AG09319 (cell line): ENCODE data around the gene FCRLB.
A peak's percentile ranks its signal among the peaks of the same experiment; 100 is the strongest.
"Not testable (repeated sequence)": the region's sequence is repeated elsewhere in the genome, so short reads cannot be mapped to it uniquely, and the experiment has no call there.

Experiments used
- DNase-seq: peaks from one replicate; pipeline ENCODE4 v3.0.0-alpha.2; 2010; ENCODE audit warnings: low read depth; ENCODE audit errors: extremely low read depth
- TF ChIP-seq, protein P1 (sequence below): IDR thresholded peaks from 2 replicates; pipeline ENCODE4 v1.5.1; 2011; ENCODE audit warnings: low read depth, mild to moderate bottlenecking, inconsistent platforms, low read length, moderate library complexity

Gene FCRLB

DNA sequence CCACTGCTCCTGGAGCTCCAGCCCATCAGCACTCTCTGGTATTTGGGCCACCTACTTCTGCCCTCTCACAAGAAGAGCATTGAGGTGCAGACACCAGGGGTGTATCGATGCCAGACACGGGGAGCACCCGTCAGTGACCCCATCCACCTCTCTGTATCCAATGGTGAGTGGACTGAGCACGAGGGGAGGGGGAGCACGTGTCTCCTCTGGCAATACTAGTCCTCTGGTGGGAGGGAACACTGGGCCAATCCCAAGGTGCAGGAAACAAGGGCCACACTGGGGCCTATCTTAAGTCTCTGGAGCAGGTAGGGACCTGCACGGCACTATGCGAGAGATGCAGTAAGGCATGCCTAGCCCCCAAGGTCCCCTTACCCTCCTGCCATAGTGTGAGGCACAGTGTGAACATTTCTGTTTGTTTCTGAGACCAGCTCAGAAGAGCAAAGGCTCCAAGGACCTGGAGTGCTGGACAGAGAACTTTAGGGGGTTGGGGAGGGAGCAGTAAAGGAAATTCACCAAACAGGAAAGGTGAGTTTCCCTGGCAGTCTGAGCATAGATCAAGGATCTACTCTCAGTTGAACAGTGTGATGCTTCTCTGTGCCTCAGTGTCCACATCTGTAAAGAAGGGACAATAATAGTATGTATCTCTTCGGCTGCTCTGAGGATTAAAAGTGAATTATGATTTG lies 2.3 kb downstream of the FCRLB start:
- TF ChIP-seq, protein P1, sequence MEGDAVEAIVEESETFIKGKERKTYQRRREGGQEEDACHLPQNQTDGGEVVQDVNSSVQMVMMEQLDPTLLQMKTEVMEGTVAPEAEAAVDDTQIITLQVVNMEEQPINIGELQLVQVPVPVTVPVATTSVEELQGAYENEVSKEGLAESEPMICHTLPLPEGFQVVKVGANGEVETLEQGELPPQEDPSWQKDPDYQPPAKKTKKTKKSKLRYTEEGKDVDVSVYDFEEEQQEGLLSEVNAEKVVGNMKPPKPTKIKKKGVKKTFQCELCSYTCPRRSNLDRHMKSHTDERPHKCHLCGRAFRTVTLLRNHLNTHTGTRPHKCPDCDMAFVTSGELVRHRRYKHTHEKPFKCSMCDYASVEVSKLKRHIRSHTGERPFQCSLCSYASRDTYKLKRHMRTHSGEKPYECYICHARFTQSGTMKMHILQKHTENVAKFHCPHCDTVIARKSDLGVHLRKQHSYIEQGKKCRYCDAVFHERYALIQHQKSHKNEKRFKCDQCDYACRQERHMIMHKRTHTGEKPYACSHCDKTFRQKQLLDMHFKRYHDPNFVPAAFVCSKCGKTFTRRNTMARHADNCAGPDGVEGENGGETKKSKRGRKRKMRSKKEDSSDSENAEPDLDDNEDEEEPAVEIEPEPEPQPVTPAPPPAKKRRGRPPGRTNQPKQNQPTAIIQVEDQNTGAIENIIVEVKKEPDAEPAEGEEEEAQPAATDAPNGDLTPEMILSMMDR, result no peak
- DNase-seq, result no peak

DNA sequence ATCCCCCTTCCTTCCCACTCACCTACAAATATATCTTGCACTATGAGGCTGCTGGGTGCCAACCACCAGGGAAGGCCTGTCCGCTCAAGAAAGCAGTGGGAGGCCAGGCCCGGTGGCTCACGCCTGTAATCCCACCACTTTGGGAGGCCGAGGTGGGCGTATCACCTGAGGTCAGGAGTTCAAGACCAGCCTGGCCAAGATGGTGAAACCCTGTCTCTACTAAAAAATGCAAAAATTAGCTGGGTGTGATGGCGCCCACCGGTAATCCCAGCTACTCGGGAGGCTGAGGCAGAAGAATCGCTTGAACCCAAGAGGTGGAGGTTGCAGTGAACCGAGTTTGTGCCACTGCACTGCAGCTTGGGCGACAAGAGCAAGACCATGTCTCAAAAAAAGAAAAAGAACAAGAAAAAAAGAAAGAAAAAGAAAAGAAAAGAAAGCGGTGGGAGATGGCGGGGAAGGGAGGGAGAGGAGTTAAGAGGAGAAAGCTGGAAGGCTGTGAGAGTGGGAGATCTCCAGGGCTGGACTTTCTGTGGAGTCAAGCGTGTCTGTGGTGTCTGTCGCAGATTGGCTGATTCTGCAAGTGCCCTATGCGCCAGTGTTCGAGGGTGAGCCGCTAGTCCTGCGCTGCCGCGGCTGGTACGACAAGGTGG lies 4.0 kb downstream of the FCRLB start:
- not testable (repeated sequence) for DNase-seq

DNA sequence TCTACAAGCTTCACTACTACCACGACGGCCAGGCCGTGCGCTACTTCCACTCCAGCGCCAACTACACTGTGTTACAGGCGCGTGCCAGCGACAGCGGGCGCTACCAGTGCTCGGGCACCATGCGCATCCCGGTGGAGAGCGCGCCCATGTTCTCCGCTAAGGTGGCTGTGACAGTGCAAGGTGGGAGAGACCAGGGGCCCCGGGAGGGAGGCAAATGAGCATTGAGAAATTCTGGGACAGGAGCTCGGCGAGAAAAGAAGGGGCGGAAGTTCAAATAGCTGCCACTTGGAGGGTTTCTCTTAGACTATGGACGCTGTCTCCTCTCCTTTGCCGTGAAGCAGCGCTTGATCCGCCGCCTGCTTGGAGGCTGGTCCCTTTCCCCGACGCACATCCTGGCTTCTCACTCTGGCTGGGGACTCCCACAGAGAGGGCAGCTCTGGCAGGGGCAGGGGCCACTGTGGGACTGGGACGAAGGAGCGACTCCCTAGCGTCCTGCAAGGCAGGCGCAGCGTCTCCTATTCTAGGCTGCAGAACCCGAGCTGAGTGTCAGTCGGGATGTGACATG lies 4.6 kb downstream of the FCRLB start:
- DNase-seq, result no peak
- TF ChIP-seq, protein P1, result peak; percentile 42

DNA sequence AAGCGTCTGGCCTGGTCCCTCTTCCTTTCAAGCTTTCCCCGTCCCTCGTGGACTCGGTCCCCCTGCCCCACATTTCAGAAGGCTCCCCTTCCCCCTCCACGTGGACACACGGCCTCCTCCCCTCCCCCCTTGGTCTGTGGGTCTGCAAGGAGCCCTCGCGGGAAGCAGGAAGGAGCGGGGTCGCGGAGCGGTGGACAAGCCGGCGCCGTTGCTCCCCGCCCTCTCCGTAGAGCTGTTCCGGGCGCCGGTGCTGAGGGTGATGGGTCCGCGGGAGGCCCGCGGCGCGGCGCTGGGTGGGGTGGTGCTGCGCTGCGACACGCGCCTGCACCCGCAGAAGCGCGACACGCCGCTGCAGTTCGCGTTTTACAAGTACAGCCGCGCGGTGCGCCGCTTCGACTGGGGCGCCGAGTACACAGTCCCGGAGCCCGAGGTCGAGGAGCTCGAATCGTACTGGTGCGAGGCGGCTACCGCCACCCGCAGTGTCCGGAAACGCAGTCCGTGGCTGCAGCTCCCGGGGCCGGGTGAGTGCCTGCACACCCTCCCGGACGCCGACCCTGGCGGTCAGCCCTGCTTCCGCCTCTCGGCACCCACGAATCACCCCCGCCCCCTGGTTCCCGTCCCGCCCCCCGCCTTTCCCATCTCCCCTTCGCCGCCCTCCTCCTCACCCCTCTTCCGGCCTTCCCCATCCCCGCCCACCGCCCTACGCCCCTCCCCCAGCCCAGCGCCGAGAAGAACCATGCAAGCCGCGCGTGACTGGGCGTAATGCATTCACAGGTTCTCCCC lies 5.3 kb downstream of the FCRLB start:
- peak; percentile 63 for DNase-seq
- TF ChIP-seq, protein P1, result no peak

DNA sequence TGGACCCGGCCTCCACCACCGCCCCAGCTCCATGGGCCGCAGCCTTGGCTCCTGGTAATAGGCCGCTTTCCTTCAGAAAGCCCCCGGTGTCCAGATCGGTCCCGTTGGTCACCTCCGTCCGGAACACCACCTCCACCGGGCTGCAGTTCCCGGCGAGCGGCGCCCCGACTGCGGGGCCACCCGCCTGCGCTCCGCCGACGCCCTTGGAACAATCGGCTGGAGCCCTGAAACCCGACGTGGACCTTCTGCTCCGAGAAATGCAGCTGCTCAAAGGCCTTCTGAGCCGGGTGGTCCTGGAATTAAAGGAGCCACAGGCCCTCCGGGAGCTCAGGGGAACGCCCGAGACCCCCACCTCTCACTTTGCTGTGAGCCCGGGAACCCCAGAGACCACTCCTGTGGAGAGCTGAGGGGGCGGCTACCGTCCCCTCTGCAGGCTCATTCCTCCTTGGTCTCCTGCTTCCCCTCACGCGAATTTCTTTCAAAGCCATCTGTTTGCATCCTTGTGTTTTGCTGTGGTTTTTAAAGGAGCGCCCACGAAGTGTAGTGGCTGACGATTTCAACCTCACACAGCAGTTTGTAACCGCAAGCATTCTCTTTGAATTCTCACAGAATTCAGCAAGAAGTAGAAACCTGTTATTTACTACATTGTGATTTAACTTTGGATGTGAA lies 6.0 kb downstream of the FCRLB start:
- no peak for DNase-seq
- TF ChIP-seq, protein P1, result no peak

DNA sequence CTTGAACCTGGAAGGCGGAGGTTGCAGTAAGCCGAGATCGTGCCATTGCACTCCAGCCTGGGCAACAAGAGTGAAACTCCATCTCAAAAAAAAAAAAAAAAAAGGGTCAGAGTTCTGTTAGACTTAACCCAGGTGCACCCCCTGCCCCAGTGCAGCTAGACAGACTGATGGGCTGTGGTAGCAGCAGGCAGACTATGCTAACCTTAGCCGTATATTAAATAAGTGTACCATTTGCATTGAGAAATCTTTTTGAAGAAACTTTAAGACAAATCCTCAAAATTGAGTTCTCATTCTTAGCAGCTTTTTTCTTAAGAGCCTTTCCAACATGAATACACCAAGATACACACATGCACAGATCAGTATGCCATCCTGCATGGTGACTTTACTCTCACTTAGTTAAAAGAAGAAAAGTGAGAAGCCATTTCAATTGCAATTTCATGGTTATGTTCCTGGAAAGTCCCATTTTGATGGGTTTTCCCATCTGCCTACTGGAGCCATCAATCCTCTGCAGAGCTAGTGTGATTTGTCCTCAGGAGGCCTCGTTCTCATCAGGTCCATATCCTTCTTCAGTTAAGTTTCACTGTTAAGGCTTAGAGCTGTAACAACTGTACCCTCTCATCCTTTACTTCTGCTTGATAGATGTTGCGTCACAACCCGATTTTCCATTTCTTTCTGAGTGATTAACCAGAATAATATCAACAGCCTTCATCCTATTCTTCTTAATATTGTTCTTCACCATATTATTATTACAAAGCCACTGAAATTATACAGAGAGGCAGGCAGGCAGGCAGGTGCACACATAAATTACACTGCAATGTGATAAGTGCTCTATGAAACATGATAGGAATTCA lies 7.3 kb downstream of the FCRLB start:
- DNase-seq, result no peak
- TF ChIP-seq, protein P1, result no peak
